ENCODE measurements around the gene SNAPC3.

The SNAPC3 gene

GRCh38 chr9:15501179-15501578, 78.5 kb downstream of the SNAPC3 start:
- no peak overlapping the region for H3K9ac ChIP-seq (ENCODE audit: low read depth, low read length)
- peaks cover 97% of the 10 kb centered on the region for H3K36me3 ChIP-seq (ENCODE audit: insufficient read depth, low read depth, low read length)
- no peaks in the 10 kb centered on the region for H3K4me1 ChIP-seq (ENCODE audit: insufficient read depth, low read length)
- no peaks in the 10 kb centered on the region for H3K9me3 ChIP-seq (ENCODE audit: insufficient read depth, low read depth, low read length)
- no peak overlapping the region for H3K4me3 ChIP-seq (ENCODE audit: low read length)
- no peaks in the 10 kb centered on the region for H3K27me3 ChIP-seq (ENCODE audit: insufficient read depth, low read length)
- H3K27ac ChIP-seq (ENCODE audit: low read length) = no peak overlapping the region

GRCh38 chr9:15501803-15502202, 79.1 kb downstream of the SNAPC3 start:
- Histone ChIP-seq H3K36me3 (ENCODE audit: insufficient read depth, low read depth, low read length) (peaks cover 97% of the 10 kb centered on the region), H3K9me3 (ENCODE audit: insufficient read depth, low read depth, low read length) (no peaks in the 10 kb centered on the region), H3K4me1 (ENCODE audit: insufficient read depth, low read length) (no peaks in the 10 kb centered on the region), H3K27me3 (ENCODE audit: insufficient read depth, low read length) (no peaks in the 10 kb centered on the region), H3K27ac (ENCODE audit: low read length) (no peak overlapping the region), H3K9ac (ENCODE audit: low read depth, low read length) (no peak overlapping the region), H3K4me3 (ENCODE audit: low read length) (no peak overlapping the region)

GRCh38 chr9:15505921-15506320, 83.2 kb downstream of the SNAPC3 start:
- H3K27me3 ChIP-seq (ENCODE audit: insufficient read depth, low read length) = no peaks in the 10 kb centered on the region
- H3K4me3 ChIP-seq (ENCODE audit: low read length) = no peak overlapping the region
- H3K9ac ChIP-seq (ENCODE audit: low read depth, low read length) = no peak overlapping the region
- H3K36me3 ChIP-seq (ENCODE audit: insufficient read depth, low read depth, low read length) = peaks cover 89% of the 10 kb centered on the region
- no peaks in the 10 kb centered on the region for H3K9me3 ChIP-seq (ENCODE audit: insufficient read depth, low read depth, low read length)
- H3K4me1 ChIP-seq (ENCODE audit: insufficient read depth, low read length) = peaks cover 6% of the 10 kb centered on the region; the same call in 1 of the 2 replicates
- no peak overlapping the region for H3K27ac ChIP-seq (ENCODE audit: low read length)

GRCh38 chr9:15509931-15510788, 87.5 kb downstream of the SNAPC3 start:
- peaks cover 21% of the 10 kb centered on the region for H3K4me1 ChIP-seq (ENCODE audit: insufficient read depth, low read length)
- no peaks in the 10 kb centered on the region for H3K27me3 ChIP-seq (ENCODE audit: insufficient read depth, low read length)
- H3K4me3 ChIP-seq (ENCODE audit: low read length) = peak overlapping the region; percentile 78
- no peaks in the 10 kb centered on the region for H3K9me3 ChIP-seq (ENCODE audit: insufficient read depth, low read depth, low read length)
- H3K36me3 ChIP-seq (ENCODE audit: insufficient read depth, low read depth, low read length) = peaks cover 48% of the 10 kb centered on the region
- peak overlapping the region; percentile 97 for H3K9ac ChIP-seq (ENCODE audit: low read depth, low read length)
- peak overlapping the region; percentile 94 for H3K27ac ChIP-seq (ENCODE audit: low read length)

GRCh38 chr9:15510789-15511575, 88.3 kb downstream of the SNAPC3 start, which contains the start of gene PSIP1:
TSS of gene PSIP1 (minus strand) at chr9:15510970. CDS start at chr9:15510188, 782 bp downstream.
- Histone ChIP-seq H3K27ac (ENCODE audit: low read length) (peak within 1 kb of the TSS; percentile 94), H3K4me3 (ENCODE audit: low read length) (peak within 1 kb of the TSS; percentile 78), H3K9me3 (ENCODE audit: insufficient read depth, low read depth, low read length) (no peaks in the 10 kb centered on the region), H3K27me3 (ENCODE audit: insufficient read depth, low read length) (no peaks in the 10 kb centered on the region), H3K4me1 (ENCODE audit: insufficient read depth, low read length) (peaks cover 21% of the 10 kb centered on the region), H3K36me3 (ENCODE audit: insufficient read depth, low read depth, low read length) (peaks cover 40% of the 10 kb centered on the region), H3K9ac (ENCODE audit: low read depth, low read length) (peak within 1 kb of the TSS; percentile 97)

All from iPS-20b (cell line).